Skeletal muscle tissue (tissue), 4 donors: ENCODE measurements around the gene MAN2A2. TPM values are rescaled to one million over a fixed set of nuclear protein-coding genes. Genes with fewer than 3 reads are reported as not detected.

Source experiments
- H3K27ac ChIP-seq: one replicate; pipeline ENCODE4 v1.7.0; 2013; ENCODE audit warnings: mild to moderate bottlenecking, low read depth, low read length, inconsistent platforms
- H3K27me3 ChIP-seq, 3 donors: one replicate each; pipeline ENCODE4 v1.7.0; 2013; ENCODE audit warnings: low read length in 3 of 3; ENCODE audit not compliant: control insufficient read depth in 3 of 3, insufficient read depth in 3 of 3
- H3K36me3 ChIP-seq, 3 donors: one replicate each; pipeline ENCODE4 v1.7.0; 2013; ENCODE audit warnings: low read length in 3 of 3; ENCODE audit not compliant: control insufficient read depth in 3 of 3, insufficient read depth in 3 of 3
- H3K4me1 ChIP-seq, 3 donors: one replicate each; pipeline ENCODE4 v1.7.0; 2013; ENCODE audit warnings: low read length in 3 of 3, mild to moderate bottlenecking in 3 of 3; ENCODE audit not compliant: control insufficient read depth in 3 of 3, insufficient read depth in 3 of 3
- H3K4me3 ChIP-seq, 3 donors: one replicate each; pipeline ENCODE4 v1.7.0; 2013; ENCODE audit warnings: low read length in 3 of 3
- H3K9ac ChIP-seq, 3 donors: one replicate each; pipeline ENCODE4 v1.7.0; 2013; ENCODE audit warnings: low read length in 3 of 3, mild to moderate bottlenecking in 3 of 3, moderate library complexity in 2 of 3, low read depth in 1 of 3
- H3K9me3 ChIP-seq, 3 donors: one replicate each; pipeline ENCODE4 v1.7.0; 2013; ENCODE audit warnings: low read length in 3 of 3; ENCODE audit not compliant: control insufficient read depth in 3 of 3
- total RNA-seq: library from RNA; depleted of rRNA; stranded (reverse); fragments of >200 nt; gene quantifications from one replicate; pipeline ENCODE4 v1.2.3, GENCODE V29; 2014
- donor health status: Osteomylitis.

MAN2A2 gene
- total RNA-seq, 1 donor from 2014 or later = 14.1 TPM

DNA sequence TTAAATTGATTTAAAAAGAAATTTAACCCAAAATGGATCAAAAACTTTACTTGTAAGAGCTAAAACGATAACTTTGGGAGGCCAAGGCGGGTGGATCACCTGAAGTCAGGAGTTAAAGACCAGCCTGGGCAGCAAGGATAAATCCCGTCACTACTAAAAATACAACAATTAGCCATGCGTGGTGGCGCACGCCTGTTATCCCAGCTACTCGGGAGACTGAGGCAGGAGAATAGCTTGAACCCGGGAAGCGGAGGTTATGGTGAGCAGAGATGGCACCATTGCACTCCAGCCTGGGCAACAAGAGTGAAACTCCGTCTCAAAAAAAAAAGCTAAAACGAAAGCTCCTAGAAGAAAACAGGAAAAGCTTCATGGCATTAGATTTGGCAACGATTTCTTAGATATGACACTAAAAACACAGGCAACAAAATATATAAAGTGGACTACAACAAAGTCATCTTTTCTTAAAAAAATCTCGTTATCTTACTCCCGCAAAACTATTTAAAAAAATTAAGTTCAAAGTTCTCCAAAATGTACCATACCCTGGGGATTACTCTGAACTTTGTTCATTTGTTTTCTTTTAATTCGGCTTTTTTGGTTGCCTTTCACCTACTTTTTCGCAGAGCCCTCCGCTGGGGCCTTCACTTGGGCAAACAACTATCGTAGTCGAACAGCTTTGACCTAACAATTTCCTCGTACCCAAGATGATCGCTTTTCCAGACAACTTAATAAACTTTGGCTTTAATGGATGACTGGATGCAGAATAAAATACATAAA, 26.3 kb downstream of the MAN2A2 start:
- Histone ChIP-seq H3K4me1 (peaks cover 34 to 36% (median 35%) of the 10 kb centered on the region in 3 donors), H3K27me3 (no peaks in the 10 kb centered on the region), H3K4me3 (peak overlapping the region; percentile 84 to 89 (median 87)), H3K9ac (peak overlapping the region; percentile 85 to 90 (median 88)), H3K36me3 (no peaks in the 10 kb centered on the region), H3K9me3 (no peaks in the 10 kb centered on the region), H3K27ac (peak overlapping the region; percentile 87)

DNA sequence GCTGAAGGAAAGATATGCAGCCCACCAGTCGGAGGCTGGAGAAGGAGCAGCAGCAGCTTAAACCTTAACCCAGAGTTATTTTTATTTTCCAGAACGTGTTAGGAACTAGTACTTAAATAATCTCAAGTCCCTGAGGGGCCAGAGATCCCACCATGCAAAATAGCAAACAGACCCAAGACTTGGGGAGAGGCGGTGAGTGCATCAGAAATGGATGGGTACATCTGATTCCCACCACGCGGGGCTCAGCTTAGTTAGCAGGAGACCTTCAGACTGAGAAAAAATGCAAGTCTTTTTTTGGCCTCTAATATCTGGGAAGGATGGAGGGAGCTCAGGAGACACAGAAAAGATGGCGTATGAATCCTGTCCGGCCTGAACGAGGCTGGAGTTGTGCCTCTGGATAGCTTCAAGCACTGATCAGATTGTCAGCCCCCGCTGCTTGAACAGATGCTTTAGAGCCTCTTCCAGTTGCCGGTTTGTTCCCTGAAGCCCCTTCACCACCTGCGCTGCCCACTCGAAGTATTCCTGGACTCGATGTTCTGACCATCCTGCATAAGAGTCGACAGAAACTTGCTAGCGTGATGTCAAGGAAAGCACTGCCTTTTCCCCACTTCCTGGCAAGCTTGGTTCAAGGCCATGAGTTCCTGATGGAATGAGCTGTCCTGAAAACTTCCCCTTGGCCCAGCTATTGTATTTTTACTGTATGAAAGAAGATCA, 27.9 kb downstream of the MAN2A2 start:
- no peaks in the 10 kb centered on the region for H3K27me3 ChIP-seq
- no peaks in the 10 kb centered on the region for H3K9me3 ChIP-seq
- H3K36me3 ChIP-seq = peaks cover 0 to 2% (median under 1%) of the 10 kb centered on the region in 3 donors
- peak overlapping the region; percentile 87 for H3K27ac ChIP-seq
- peak overlapping the region; percentile 84 to 89 (median 87) for H3K4me3 ChIP-seq
- H3K9ac ChIP-seq = peak overlapping the region in 2 of 3 donors; percentile 88 to 89
- H3K4me1 ChIP-seq = peaks cover 44 to 46% (median 45%) of the 10 kb centered on the region in 3 donors

GRCh38 chr15:90931575-90931827, 28.4 kb downstream of the MAN2A2 start:
- H3K36me3 ChIP-seq = peaks cover 4 to 7% (median 4%) of the 10 kb centered on the region in 3 donors
- peak overlapping the region; percentile 94 to 97 (median 95) for H3K4me3 ChIP-seq
- peak overlapping the region; percentile 89 to 95 (median 93) for H3K9ac ChIP-seq
- peak overlapping the region; percentile 87 for H3K27ac ChIP-seq
- H3K9me3 ChIP-seq = no peaks in the 10 kb centered on the region
- H3K27me3 ChIP-seq = no peaks in the 10 kb centered on the region
- H3K4me1 ChIP-seq = peaks cover 49 to 51% (median 50%) of the 10 kb centered on the region in 3 donors

- peak within 1 kb of the TSS; percentile 94 to 97 (median 95) for H3K4me3 ChIP-seq
- H3K36me3 ChIP-seq = peaks cover 7 to 12% (median 9%) of the 10 kb centered on the region in 3 donors
- no peaks in the 10 kb centered on the region for H3K9me3 ChIP-seq
- H3K9ac ChIP-seq = peak within 1 kb of the TSS; percentile 89 to 95 (median 93)
- H3K27me3 ChIP-seq = no peaks in the 10 kb centered on the region
- H3K27ac ChIP-seq = peak within 1 kb of the TSS; percentile 87
- peaks cover 49 to 52% (median 50%) of the 10 kb centered on the region in 3 donors for H3K4me1 ChIP-seq
These were observed 28.9 kb downstream of the MAN2A2 start, which contains the start of gene HDDC3 for GRCh38 chr15:90931828-90932659. HDDC3 (minus strand) TSS chr15:90932549; CDS start chr15:90932540, 9 bp downstream.

DNA sequence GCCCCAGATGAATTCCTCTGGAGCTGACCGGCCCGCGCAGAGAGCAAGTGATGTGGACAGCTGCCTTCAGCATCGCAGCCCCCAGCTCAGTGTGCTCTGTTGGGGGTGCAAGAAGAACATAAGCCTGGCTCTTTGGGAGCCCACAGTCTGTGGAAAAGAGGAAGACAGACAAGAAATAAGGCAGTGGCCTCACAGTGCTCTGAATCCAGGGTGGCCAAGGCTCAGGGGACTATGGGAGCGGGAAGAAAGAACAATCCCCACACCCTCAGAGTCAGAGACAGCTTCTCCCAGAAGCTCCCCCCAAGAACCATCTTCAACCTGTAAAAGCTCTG, 29.5 kb downstream of the MAN2A2 start:
- H3K27me3 ChIP-seq = no peaks in the 10 kb centered on the region
- peaks cover 49 to 52% (median 50%) of the 10 kb centered on the region in 3 donors for H3K4me1 ChIP-seq
- peak overlapping the region in 1 of 3 donors; percentile 94 for H3K4me3 ChIP-seq
- H3K9ac ChIP-seq = peak overlapping the region; percentile 42 to 95 (median 65)
- peaks cover 9 to 12% (median 9%) of the 10 kb centered on the region in 3 donors for H3K36me3 ChIP-seq
- no peaks in the 10 kb centered on the region for H3K9me3 ChIP-seq
- peak overlapping the region; percentile 87 for H3K27ac ChIP-seq

- no peaks in the 10 kb centered on the region for H3K27me3 ChIP-seq
- peaks cover 10 to 15% (median 10%) of the 10 kb centered on the region in 3 donors for H3K36me3 ChIP-seq
- H3K27ac ChIP-seq = no peak overlapping the region
- peaks cover 49 to 52% (median 50%) of the 10 kb centered on the region in 3 donors for H3K4me1 ChIP-seq
- no peak overlapping the region for H3K4me3 ChIP-seq
- no peaks in the 10 kb centered on the region for H3K9me3 ChIP-seq
- no peak overlapping the region for H3K9ac ChIP-seq
These were observed 30.2 kb downstream of the MAN2A2 start for GRCh38 chr15:90933301-90933700.

DNA sequence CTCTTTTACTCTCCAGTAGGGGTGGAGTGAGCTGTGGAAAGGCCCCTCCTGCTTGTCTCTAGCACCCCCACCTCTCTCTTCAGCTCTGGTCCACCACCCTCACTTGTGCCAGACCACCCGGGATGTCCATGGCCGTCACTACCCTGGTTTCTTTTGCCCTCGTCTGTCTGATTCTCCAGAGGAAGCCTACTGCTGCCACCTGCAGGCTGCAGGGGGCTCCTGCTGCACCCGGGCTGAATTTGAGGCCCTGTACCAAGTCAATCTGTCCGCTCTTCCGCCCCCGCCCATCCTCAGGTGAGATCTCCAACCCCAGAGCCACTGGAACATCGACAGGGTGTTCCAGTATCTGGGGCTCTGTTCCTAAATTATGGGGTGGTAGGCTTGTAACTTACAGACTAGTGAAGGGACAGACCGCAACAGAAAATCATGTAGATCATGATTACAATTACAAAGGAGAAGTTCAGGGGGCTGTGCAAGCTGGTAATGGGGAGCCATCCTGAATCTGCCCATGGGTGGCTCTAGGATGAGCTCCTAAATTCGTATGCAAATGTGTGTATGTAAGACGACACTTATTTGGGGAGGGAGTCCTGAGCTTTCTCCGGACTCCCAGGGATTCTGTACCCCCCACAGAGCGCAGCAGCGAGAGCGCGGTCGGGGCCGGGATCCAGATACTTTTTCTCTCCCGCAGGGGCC, 31.3 kb downstream of the MAN2A2 start:
- H3K36me3 ChIP-seq = peaks cover 15 to 21% (median 16%) of the 10 kb centered on the region in 3 donors
- peaks cover 44 to 47% (median 47%) of the 10 kb centered on the region in 3 donors for H3K4me1 ChIP-seq
- H3K9me3 ChIP-seq = no peaks in the 10 kb centered on the region
- H3K4me3 ChIP-seq = peak overlapping the region; percentile 80 to 86 (median 84)
- H3K27me3 ChIP-seq = no peaks in the 10 kb centered on the region
- peak overlapping the region; percentile 71 for H3K27ac ChIP-seq
- H3K9ac ChIP-seq = peak overlapping the region; percentile 80 to 82 (median 82)

DNA sequence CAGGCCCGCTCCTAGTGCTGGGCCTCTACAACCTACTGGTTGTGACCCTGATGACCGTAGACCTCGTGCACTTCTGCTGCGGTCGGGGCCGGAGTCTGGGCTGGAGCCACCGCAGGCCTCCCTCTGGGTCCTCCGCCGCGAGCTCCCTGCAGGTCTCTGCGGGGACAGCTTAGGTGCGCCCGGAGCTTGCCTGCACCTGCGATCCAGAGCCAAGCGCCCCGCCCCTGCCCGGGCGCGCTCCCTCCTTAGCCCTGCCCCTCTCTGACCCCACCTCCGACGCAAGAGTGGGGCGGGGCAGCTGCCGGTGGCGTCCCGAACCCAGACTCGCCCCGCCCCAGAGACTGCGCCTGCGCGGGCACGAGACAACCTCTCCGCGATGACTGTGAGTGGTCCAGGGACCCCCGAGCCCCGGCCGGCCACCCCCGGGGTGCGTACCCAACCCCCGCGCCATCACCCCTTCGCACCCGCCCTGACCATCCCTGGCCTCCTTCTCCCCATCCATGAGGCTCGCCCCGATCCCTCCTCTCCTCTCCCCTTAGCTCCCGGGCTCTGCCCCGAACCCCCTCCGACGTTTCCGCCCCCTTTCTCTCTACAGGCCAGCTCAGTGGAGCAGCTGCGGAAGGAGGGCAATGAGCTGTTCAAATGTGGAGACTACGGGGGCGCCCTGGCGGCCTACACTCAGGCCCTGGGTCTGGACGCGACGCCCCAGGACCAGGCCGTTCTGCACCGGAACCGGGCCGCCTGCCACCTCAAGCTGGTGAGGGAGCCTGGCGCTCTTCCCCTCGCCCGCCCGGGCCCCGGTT, 32.0 kb downstream of the MAN2A2 start, which contains the start of gene UNC45A:
UNC45A (plus strand) TSS at position 337 of the 803 bp plus-strand sequence; CDS start at position 377, 40 bp downstream.
- Histone ChIP-seq H3K9ac (peak within 1 kb of the TSS; percentile 80 to 82 (median 82)), H3K27ac (peak within 1 kb of the TSS; percentile 71), H3K36me3 (peaks cover 22 to 28% (median 23%) of the 10 kb centered on the region in 3 donors), H3K27me3 (no peaks in the 10 kb centered on the region), H3K4me3 (peak within 1 kb of the TSS; percentile 80 to 86 (median 84)), H3K4me1 (peaks cover 44 to 47% (median 45%) of the 10 kb centered on the region in 3 donors), H3K9me3 (no peaks in the 10 kb centered on the region)
